Raji (cell line): ENCODE data around the gene TCF7.

Source experiments
- POLR2A ChIP-seq: IDR thresholded peaks from 2 replicates; pipeline ENCODE4 v1.6.1; 2011; ENCODE audit warnings: low read depth, low read length, control low read depth; ENCODE audit not compliant: insufficient read depth

TCF7 gene

GRCh38 chr5:134116789-134117761, 2.6 kb downstream of the TCF7 start:
- no peak for TF ChIP-seq POLR2A

- no peak for TF ChIP-seq POLR2A
Measured at GRCh38 chr5:134118212-134118835, 3.8 kb downstream of the TCF7 start.

GRCh38 chr5:134119720-134120119, 5.2 kb downstream of the TCF7 start:
- no peak for TF ChIP-seq POLR2A

GRCh38 chr5:134120386-134121138, 6.1 kb downstream of the TCF7 start:
- TF ChIP-seq POLR2A: no peak

- no peak for TF ChIP-seq POLR2A
Measured at GRCh38 chr5:134122530-134122929, 8.0 kb downstream of the TCF7 start.

GRCh38 chr5:134123360-134123759, 8.9 kb downstream of the TCF7 start:
- no peak for TF ChIP-seq POLR2A

GRCh38 chr5:134124289-134125038, 10.0 kb downstream of the TCF7 start:
- no peak for TF ChIP-seq POLR2A

GRCh38 chr5:134125039-134126015, 10.8 kb downstream of the TCF7 start:
- TF ChIP-seq POLR2A: no peak

GRCh38 chr5:134127376-134127861, 12.9 kb downstream of the TCF7 start:
- no peak for TF ChIP-seq POLR2A

- no peak for TF ChIP-seq POLR2A
Measured at GRCh38 chr5:134127988-134128647, 13.6 kb downstream of the TCF7 start.

- no peak for TF ChIP-seq POLR2A
Measured at GRCh38 chr5:134128648-134128995, 14.1 kb downstream of the TCF7 start.

GRCh38 chr5:134129411-134130238, 15.1 kb downstream of the TCF7 start:
- TF ChIP-seq POLR2A: no peak
